ENCODE data around the gene SBDS.
"Not testable (repeated sequence)": the region's sequence is repeated elsewhere in the genome, so short reads cannot be mapped to it uniquely, and the experiment has no call there.

The SBDS gene

GRCh38 chr7:66995050-66995776 is at the start of gene SBDS:
TSS of gene SBDS (minus strand) at chr7:66995586. CDS start at chr7:66995417, 169 bp downstream.
- peak; percentile 51 for DNase-seq (ENCODE audit: insufficient read length, low spot score)
- peak; percentile 36 for FAIRE-seq

DNA sequence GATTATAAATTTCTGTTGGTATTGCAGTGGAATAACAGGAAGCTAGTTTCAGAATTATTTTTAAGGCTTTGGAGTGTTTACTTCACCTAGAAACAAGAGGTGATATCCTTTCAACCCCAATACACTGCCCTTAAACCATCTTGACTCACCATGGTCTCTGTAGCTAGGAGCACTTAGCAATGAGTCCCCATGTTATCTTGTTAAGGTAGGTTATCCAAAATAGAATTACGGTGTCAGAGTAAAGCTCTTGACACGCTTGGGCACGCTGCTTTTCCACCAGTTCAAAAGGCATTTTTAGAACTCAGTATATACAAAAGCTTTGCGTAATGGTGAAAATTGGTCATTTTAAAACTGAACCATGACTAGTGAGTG is 48.2 kb upstream of the SBDS start:
- DNase-seq (ENCODE audit: insufficient read length, low spot score); FAIRE-seq: not testable (repeated sequence)

DNA sequence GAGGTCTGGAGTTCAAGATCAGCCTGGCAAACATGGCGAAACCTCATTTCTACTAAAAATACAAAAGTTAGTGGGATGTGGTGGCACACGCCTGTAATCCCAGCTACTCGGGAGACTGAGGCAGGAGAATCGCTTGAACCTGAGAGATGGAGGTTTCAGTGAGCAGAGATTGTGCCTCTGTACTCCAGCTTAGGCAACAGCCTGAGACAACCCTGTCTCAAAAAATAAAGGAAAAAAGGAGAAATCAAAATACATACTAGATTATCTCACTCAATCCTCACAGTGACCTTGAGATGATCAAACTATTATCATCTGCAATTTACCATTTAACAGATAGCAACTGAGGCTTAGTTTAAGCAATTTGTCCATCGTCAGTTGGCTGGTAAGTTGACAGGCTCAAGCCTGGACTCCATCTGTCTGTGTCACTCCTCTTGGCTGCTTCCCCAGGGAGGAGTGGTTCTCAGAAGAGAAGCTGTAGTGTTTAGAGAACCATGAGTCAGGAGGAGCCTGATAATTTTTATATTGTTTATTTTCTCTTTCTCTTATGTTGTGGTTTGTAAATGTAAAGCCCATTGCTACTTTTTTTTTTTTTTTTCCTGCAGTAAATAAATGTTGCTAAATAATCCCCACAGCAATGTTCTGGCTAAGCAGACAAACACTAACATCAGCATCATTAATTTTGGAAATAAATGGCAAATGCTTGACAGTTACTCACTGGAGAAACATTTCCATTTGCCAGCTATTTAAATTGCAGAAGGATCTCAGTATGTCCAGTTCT is 47.6 kb upstream of the SBDS start:
- DNase-seq (ENCODE audit: insufficient read length, low spot score); FAIRE-seq: not testable (repeated sequence)

- not testable (repeated sequence) for DNase-seq (ENCODE audit: insufficient read length, low spot score); FAIRE-seq
These were observed 45.4 kb upstream of the SBDS start for GRCh38 chr7:67040832-67041231.

DNA sequence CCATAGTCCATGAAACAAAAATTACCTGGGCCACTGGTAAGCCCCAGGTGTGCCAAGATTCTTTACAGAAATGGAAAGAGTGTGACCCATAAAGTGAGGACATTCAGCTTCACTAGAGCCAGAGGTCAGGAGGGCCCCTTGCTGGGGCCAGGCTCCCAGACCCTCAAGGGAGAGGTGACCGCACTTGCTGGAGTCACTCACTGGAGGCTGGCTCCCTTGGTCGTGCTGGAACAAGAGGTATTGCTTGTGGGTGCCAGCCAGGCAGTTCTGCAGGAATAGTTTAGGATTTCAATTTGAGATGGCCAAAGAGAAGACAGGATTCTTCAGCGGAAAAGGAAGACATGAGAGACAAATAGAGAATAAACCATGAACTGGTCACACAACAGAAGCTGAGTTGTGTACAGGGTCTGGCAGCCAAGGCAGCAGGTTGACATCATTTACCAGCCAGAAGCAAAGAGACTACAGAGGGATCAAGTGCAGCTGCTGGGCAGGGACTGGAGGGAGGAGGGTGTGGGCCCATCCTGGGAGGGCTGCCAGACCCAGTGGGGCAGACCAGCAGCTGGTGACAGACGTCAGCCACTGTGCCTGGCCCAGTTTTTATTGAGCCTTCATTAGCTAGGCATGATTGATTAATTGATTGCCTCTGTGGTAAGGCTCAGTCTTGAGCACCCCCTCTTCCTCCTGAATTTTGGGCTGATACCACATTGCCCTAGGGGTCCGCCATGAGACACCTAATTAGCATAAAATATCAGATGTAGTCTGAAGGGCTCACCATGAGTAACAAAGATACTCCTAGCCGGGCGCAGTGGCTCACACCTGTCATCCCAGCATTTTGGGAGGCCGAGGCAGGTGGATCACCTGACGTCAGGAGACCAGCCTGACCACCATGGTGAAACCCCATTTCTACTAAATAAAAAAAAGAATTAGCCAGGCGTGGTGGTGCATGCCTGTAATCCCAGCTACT is 41.3 kb upstream of the SBDS start:
- DNase-seq (ENCODE audit: insufficient read length, low spot score); FAIRE-seq: not testable (repeated sequence)

GRCh38 chr7:67033251-67033650 is 37.9 kb upstream of the SBDS start:
- FAIRE-seq, result no peak
- DNase-seq (ENCODE audit: insufficient read length, low spot score), result no peak

- FAIRE-seq; DNase-seq (ENCODE audit: insufficient read length, low spot score): not testable (repeated sequence)
These were observed 36.3 kb upstream of the SBDS start for GRCh38 chr7:67031685-67032084.

- FAIRE-seq; DNase-seq (ENCODE audit: insufficient read length, low spot score): not testable (repeated sequence)
These were observed 30.1 kb upstream of the SBDS start for GRCh38 chr7:67025459-67025858.

DNA sequence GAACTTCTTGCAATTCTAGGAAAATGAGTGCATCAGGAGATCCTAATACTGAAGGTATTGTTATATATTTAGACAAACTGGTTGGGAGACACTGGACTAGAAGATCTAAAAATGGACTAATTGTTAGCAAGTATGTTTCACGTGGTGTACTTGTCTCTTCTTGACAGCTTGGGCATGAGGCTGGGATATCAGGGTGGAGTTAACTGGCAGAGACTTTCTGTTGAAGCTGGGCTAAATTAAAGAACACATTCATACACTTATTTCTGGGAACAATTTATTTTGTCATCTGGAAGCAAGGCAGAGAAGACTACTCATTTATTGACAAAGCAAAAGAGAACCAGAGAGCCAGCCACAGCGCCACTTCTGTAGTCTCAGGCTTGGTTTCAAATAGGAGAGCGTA is 27.1 kb upstream of the SBDS start:
- FAIRE-seq, result no peak
- DNase-seq (ENCODE audit: insufficient read length, low spot score), result no peak

DNA sequence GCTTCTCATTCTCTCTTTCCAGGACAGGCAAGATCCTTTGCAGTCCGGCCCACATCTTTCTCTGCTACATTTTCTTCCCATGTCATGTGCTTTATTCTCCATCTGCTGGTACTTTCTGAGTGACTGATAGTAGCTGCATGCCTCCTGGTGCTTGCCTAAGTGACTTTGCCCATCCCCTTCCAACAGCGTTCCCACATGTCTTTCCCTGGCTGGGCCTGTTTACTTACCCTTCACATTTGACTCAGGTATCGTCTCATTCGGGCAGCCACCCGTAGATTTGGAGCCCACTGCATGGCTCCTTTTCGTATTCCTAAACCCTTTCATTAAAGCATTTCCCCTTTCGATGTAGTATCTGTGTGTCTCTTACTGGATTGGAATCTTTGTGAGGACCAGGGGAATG is 25.9 kb upstream of the SBDS start:
- FAIRE-seq, result no peak

GRCh38 chr7:67019562-67020390 is 24.4 kb upstream of the SBDS start:
- DNase-seq (ENCODE audit: insufficient read length, low spot score), result peak; percentile 44
- no peak for FAIRE-seq

More for the DNA sequence above, 25.9 kb upstream of the SBDS start:
- DNase-seq (ENCODE audit: insufficient read length, low spot score), result no peak

- no peak for DNase-seq (ENCODE audit: insufficient read length, low spot score)
- FAIRE-seq, result no peak
These were observed 23.6 kb upstream of the SBDS start for GRCh38 chr7:67018940-67019339.

DNA sequence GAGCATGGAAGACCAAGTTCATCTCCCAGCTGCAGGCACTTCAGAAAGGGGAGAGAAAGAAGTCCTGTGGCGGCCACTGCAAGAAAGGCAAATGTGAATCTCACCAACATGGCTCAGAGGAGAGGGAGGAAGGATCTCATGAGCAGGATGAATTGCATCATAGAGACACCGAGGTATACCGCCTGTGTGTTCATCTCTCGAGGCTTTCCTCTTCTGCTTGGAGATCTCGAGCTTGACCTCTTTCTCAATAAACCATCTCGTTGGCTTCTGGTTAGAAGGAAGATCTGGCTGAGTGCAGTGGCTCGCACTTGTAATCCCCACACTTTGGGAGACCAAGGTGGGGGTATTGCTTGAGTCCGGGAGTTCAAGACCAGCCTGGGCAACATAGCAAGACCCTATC is 22.6 kb upstream of the SBDS start:
- DNase-seq (ENCODE audit: insufficient read length, low spot score); FAIRE-seq: not testable (repeated sequence)

DNA sequence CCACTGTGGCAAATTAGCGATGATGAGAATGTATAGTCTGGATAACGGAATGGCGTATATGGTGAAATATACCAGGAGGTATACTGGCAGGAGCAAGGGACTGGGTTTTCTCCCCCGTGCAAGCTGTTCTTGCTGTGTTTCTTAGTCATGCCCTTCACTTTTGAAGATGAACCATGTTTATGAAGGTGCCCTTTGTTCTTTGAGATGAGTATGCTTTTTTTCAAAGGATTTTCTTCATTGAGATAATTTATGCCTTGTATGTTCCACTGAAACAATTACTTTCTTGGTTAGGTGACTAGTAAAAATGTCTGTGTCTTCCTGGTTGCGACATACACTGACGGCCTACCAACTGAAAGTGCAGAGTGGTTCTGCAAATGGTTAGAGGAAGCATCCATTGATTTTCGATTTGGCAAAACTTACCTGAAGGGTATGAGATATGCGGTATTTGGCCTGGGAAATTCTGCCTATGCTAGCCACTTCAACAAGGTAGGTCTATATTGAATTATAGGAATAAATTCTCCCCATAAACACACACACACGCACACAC is 18.8 kb upstream of the SBDS start:
- not testable (repeated sequence) for FAIRE-seq; DNase-seq (ENCODE audit: insufficient read length, low spot score)

GRCh38 chr7:67009677-67010076 is 14.3 kb upstream of the SBDS start:
- not testable (repeated sequence) for FAIRE-seq; DNase-seq (ENCODE audit: insufficient read length, low spot score)

DNA sequence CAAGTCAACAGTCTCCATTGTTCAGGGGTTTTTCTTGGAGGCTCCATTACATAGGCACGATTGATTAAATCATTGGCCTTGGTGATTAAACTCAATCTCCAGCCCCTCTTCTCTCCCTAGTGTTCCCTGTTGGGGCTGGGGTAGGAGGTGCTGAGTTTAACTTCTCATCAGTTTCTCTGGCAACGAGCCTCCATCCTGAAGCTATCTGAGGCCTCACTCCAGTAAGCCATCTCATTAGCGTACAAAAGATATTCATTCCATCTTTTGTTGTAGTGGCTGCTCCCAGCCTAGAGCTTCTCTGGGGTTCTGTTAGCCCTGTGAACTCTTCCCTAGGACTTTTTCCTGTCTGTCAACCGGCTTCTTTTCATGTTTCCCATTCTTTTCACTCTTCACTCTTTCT is 12.9 kb upstream of the SBDS start:
- DNase-seq (ENCODE audit: insufficient read length, low spot score), result no peak
- FAIRE-seq, result no peak

GRCh38 chr7:67006965-67007364 is 11.6 kb upstream of the SBDS start:
- DNase-seq (ENCODE audit: insufficient read length, low spot score), result no peak
- FAIRE-seq, result no peak

DNA sequence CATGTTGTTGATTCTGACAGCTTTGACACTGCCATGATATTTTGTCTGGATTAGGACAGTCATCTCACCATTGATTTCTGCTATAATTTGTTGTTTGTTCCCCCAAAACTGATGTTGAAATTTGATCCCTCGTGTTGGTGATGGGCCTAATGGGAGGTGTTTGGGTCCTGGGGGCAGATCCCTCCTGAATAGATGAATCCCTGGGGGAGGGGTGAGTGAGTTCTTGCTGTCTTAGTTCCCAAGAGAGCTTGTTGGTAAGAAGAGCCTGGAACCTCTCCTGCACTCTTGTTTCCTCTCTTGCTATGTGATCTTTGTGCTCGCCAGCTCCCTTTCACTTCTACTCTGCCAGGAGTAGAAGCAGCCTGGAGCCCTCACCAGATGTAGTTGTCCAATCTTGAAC is 8.8 kb upstream of the SBDS start:
- not testable (repeated sequence) for DNase-seq (ENCODE audit: insufficient read length, low spot score); FAIRE-seq

DNA sequence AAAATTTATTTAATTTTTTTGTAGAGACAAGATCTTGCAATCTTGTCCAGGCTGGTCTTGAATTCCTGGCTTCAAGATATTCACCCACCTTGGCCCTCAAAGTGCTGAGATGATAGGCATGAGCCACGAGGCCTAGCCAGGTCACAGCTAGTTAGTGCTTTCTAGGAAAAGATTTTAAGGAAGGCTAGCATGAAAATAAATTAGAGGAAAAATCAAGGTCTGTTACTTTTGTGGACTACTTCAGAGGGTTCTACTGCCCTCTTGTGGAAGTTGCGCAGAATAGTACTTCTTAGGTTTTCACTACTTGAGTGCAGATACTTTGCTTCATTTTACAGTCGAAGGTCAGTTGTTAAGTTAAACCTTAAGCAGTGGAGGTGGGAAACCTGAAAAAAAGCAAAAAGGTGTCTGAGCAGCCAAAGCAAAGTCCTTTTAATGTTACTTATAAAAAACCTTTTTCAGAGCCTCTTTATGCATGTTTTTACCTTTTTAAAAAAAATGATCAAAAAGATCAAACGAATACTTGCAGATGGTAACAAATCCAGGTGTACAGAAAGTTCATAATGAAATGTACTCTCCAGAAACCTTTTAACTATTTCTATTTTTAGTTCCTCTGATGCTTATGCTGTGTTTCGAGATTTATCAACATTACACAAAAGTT is 5.3 kb upstream of the SBDS start:
- not testable (repeated sequence) for DNase-seq (ENCODE audit: insufficient read length, low spot score); FAIRE-seq

All from HTR-8/SVneo (cell line).